ENCODE measurements around the gene DCC.

The DCC gene

GRCh38 chr18:53266850-53267249, 926.9 kb downstream of the DCC start:
- no peak overlapping the region for H3K4me3 ChIP-seq (ENCODE audit: low read depth, low read length)
- no peak for TF ChIP-seq CTCF (IDR thresholded peaks at IDR 0.05; ENCODE audit: borderline replicate concordance, insufficient read depth, low read depth, low read length)

GRCh38 chr18:53268455-53268854, 928.5 kb downstream of the DCC start:
- TF ChIP-seq CTCF (IDR thresholded peaks at IDR 0.05; ENCODE audit: borderline replicate concordance, insufficient read depth, low read depth, low read length), result no peak

DNA sequence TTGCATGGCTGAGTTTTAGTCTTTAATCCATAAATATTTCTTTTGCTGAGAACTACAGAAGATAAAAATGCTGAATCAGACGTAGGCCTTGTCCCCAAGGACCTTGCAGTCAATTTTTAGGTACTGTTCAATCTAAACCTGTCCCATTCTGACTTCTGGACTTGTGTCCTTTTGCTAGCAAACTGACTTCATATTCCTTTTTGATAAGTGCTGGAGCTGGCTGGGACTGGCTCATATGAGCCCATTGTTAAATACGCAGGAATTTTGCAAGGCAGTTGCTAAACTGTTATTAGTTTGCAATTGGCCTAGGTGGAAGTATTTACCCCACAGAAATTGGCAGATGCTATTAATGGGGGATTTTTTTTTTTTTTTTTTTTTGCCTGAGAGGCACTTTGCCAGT, 941.4 kb downstream of the DCC start:
- H3K4me3 ChIP-seq (ENCODE audit: low read depth, low read length), result no peak overlapping the region
- TF ChIP-seq CTCF (IDR thresholded peaks at IDR 0.05; ENCODE audit: borderline replicate concordance, insufficient read depth, low read depth, low read length), result no peak

More at GRCh38 chr18:53268455-53268854, 928.5 kb downstream of the DCC start:
- no peak overlapping the region for H3K4me3 ChIP-seq (ENCODE audit: low read depth, low read length)

GRCh38 chr18:53283708-53284107, 943.7 kb downstream of the DCC start:
- no peak for TF ChIP-seq CTCF (IDR thresholded peaks at IDR 0.05; ENCODE audit: borderline replicate concordance, insufficient read depth, low read depth, low read length)
- no peak overlapping the region for H3K4me3 ChIP-seq (ENCODE audit: low read depth, low read length)

DNA sequence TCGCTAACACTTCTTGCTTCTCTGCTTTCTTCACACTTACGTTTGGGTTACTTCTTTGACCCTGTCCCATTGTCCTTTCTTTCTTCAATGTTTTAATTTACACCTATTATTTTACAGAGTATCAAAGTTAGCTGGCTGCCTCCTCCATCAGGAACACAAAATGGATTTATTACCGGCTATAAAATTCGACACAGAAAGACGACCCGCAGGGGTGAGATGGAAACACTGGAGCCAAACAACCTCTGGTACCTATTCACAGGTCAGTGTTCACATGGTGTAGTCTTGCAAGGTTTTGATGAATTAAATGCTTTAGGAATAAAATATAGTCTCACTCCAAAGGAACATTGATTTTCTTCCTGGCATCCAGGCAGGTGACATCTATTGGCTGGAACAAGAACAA, 965.5 kb downstream of the DCC start:
- TF ChIP-seq CTCF (IDR thresholded peaks at IDR 0.05; ENCODE audit: borderline replicate concordance, insufficient read depth, low read depth, low read length), result no peak
- no peak overlapping the region for H3K4me3 ChIP-seq (ENCODE audit: low read depth, low read length)

GRCh38 chr18:53319628-53320027, 979.6 kb downstream of the DCC start:
- TF ChIP-seq CTCF (IDR thresholded peaks at IDR 0.05; ENCODE audit: borderline replicate concordance, insufficient read depth, low read depth, low read length), result no peak
- no peak overlapping the region for H3K4me3 ChIP-seq (ENCODE audit: low read depth, low read length)

GRCh38 chr18:53322163-53322562, 982.2 kb downstream of the DCC start:
- H3K4me3 ChIP-seq (ENCODE audit: low read depth, low read length), result no peak overlapping the region
- TF ChIP-seq CTCF (IDR thresholded peaks at IDR 0.05; ENCODE audit: borderline replicate concordance, insufficient read depth, low read depth, low read length), result no peak
